Astrocyte (in vitro differentiated cells and primary cell): ENCODE results near the gene GPATCH3.

Experiments used
- CTCF ChIP-seq: IDR thresholded peaks from 2 replicates; pipeline ENCODE4 v1.5.1; 2011; ENCODE audit warnings: low read depth, mild to moderate bottlenecking, inconsistent platforms, low read length, moderate library complexity; ENCODE audit not compliant: insufficient read depth
- EZH2 ChIP-seq: IDR thresholded peaks from 2 replicates; pipeline ENCODE4 v1.6.1; 2012; ENCODE audit warnings: mild to moderate bottlenecking, low read length, inconsistent platforms; ENCODE audit not compliant: insufficient read depth

- no peak for TF ChIP-seq CTCF
- TF ChIP-seq EZH2, result no peak
These were observed 42.4 kb upstream of the GPATCH3 start for GRCh38 chr1:26942656-26943055.
